HepG2 (cell line): Measurements from ENCODE around the gene STXBP4. TPM values are rescaled to one million over a fixed set of nuclear protein-coding genes. Genes with fewer than 3 reads are reported as not detected.

Source experiments
- ARID5B ChIP-seq: IDR thresholded peaks from 2 replicates; pipeline ENCODE4 v1.4.0; 2020; ENCODE audit warnings: mild to moderate bottlenecking, missing genetic modification reagents
- ATAD3A ChIP-seq: sonication (generic); formaldehyde crosslinking; IDR thresholded peaks from 2 replicates; pipeline ENCODE4 v1.4.0; 2020; ENCODE audit warnings: missing genetic modification reagents
- BATF2 ChIP-seq: sonication (generic); formaldehyde crosslinking; IDR thresholded peaks from 2 replicates; pipeline ENCODE4 v1.8.0; 2022; ENCODE audit warnings: mild to moderate bottlenecking, missing genetic modification reagents, moderate library complexity
- BCL6 ChIP-seq: IDR thresholded peaks from 2 replicates; pipeline ENCODE4 v1.6.1; 2016; ENCODE audit warnings: missing genetic modification reagents, missing compliant biosample characterization
- CREB1 ChIP-seq, 2 experiments: fragments of 450-650 bp in 1 of 2; IDR thresholded peaks; 2 replicates each; pipeline ENCODE4 v1.6.1; 2016 to 2017; ENCODE audit warnings: control low read depth in 1 of 2, mild to moderate bottlenecking in 1 of 2, missing compliant biosample characterization in 1 of 2, missing genetic modification characterization in 1 of 2
- E2F5 ChIP-seq: sonication (generic); formaldehyde crosslinking; conservative IDR thresholded peaks from 2 replicates; pipeline ENCODE4 v1.4.0; 2020; ENCODE audit warnings: missing genetic modification reagents
- KDM5A ChIP-seq: fragments of 200-600 bp; sonication (generic); IDR thresholded peaks from 2 replicates; pipeline ENCODE4 v1.7.0; 2018; ENCODE audit warnings: antibody characterized with exemption, mild to moderate bottlenecking, low read length, borderline replicate concordance
- NR1H2 ChIP-seq: sonication (generic); formaldehyde crosslinking; IDR thresholded peaks from 2 replicates; pipeline ENCODE4 v1.8.1; 2022; ENCODE audit warnings: low read depth, missing genetic modification reagents, borderline replicate concordance
- POLR2AphosphoS5 ChIP-seq: IDR thresholded peaks from 2 replicates; pipeline ENCODE4 v1.6.1; 2012; ENCODE audit warnings: low read depth, low read length
- RFXAP ChIP-seq: sonication (generic); formaldehyde crosslinking; IDR thresholded peaks from 2 replicates; pipeline ENCODE4 v1.4.0; 2020; ENCODE audit warnings: missing genetic modification reagents, borderline replicate concordance
- RORA ChIP-seq: sonication (generic); formaldehyde crosslinking; IDR thresholded peaks from 2 replicates; pipeline ENCODE4 v1.5.0; 2020; ENCODE audit warnings: mild to moderate bottlenecking, missing genetic modification reagents, moderate library complexity
- TBP ChIP-seq: sonication (generic); formaldehyde crosslinking; IDR thresholded peaks from 2 replicates; pipeline ENCODE4 v1.5.0; 2020; ENCODE audit warnings: missing genetic modification reagents
- ZNF253 ChIP-seq: sonication (generic); formaldehyde crosslinking; IDR thresholded peaks from 2 replicates; pipeline ENCODE4 v1.8.0; 2022; ENCODE audit warnings: mild to moderate bottlenecking, missing genetic modification reagents, borderline replicate concordance
- ZNF260 ChIP-seq: sonication (generic); formaldehyde crosslinking; IDR thresholded peaks from 2 replicates; pipeline ENCODE4 v1.4.0; 2020; ENCODE audit warnings: missing genetic modification reagents, low read depth, mild to moderate bottlenecking, borderline replicate concordance
- ZNF792 ChIP-seq: IDR thresholded peaks from 2 replicates; pipeline ENCODE4 v1.6.1; 2016
- polyA plus RNA-seq, 8 experiments: library from polyadenylated mRNA; depleted of rRNA in 3 of 8; stranded (reverse) in 7 of 8; unstranded in 1 of 8; fragments of >200 nt; fragmentation: Illumina TruSeq in 4 of 8; extraction: Trizol in 4 of 8; gene quantifications; 2 replicates each; pipeline versions ENCODE4 v1.2.1 to v1.2.3, GENCODE V29; 2011 to 2016; ENCODE audit warnings: low read depth in 4 of 8, missing spikeins in 1 of 8, mixed read lengths in 1 of 8; ENCODE audit not compliant: insufficient read depth in 1 of 8
- total RNA-seq, 5 experiments: library from RNA; depleted of rRNA; stranded (reverse); fragments of >200 nt; fragmentation: Illumina TruSeq; extraction: Trizol; gene quantifications; 2 replicates each; pipeline ENCODE4 v1.2.3, GENCODE V29; 2016; ENCODE audit warnings: low read depth in 1 of 5
- TF ChIP-seq, protein P1 (sequence below): sonication (generic); formaldehyde crosslinking; IDR thresholded peaks from 2 replicates; pipeline ENCODE4 v1.4.0; 2020; ENCODE audit warnings: missing genetic modification reagents, borderline replicate concordance
- TF ChIP-seq, protein P2 (sequence below): sonication (generic); formaldehyde crosslinking; IDR thresholded peaks from 2 replicates; pipeline ENCODE4 v1.5.0; 2020; ENCODE audit warnings: missing genetic modification reagents, mild to moderate bottlenecking, borderline replicate concordance
- TF ChIP-seq, protein P3 (sequence below): sonication (generic); formaldehyde crosslinking; IDR thresholded peaks from 2 replicates; pipeline ENCODE4 v1.8.1; 2023; ENCODE audit warnings: mild to moderate bottlenecking, moderate library complexity, missing genetic modification reagents

STXBP4 gene
- total and polyA plus RNA-seq, 2 of the 13 experiments (the other 11 are each of a cell fraction or from before 2014, with no cell fraction given): 8.5 to 36.1 TPM

DNA sequence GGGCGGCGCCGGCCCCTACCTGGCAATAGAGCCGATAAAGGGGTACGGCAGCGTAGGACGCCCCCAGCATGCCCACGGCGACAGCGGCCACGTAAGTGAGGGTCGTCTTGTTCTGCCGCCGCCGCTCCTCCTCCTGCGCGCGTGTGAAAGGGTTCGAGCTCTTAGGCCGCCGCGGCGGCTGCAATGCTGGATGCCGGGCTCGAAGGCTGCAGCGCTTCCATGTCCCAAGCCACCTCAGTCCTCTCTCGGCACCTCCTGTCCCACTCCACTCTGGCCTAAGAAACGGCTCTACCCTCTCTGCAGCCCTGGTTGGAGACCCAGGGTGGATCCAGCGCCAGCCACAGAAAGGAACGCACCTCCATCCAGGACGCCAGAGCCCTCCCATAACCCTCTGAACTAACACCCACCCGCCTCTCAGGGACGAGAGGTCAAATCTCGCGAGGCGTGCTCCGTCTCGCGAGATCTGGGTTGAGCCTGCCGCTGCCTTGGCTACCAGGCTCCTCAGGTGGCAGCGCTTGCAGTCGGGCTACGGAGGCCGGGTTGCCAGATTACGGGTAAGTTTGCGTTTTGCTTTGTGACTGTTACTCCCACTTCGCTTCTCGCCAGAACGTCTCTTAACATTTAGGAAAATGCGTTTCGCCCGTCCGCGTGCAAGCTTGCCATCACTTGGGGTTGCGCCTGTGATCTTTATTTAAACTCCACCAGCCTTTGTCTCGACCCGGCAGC is at the start of gene STXBP4, which contains the start of gene COX11 (continued):
- TF ChIP-seq ARID5B (CRISPR knock-in tag) (peak; percentile 56; the same call in 1 of the 2 replicates), CREB1 (IDR thresholded peaks at IDR 0.05) (no peak; the same call in 1 of the 2 replicates), CREB1 (CRISPR knock-in tag; IDR thresholded peaks at IDR 0.05) (no peak), ZNF260 (CRISPR knock-in tag) (no peak), TBP (CRISPR knock-in tag) (no peak), BCL6 (peak; percentile 44; the same call in 1 of the 2 replicates), RORA (CRISPR knock-in tag) (no peak), RFXAP (CRISPR knock-in tag) (peak; percentile 89), ZNF253 (CRISPR knock-in tag) (no peak), POLR2AphosphoS5 (peak; percentile 98), BATF2 (CRISPR knock-in tag) (peak; percentile 42; the same call in 1 of the 2 replicates), NR1H2 (CRISPR knock-in tag) (no peak), E2F5 (CRISPR knock-in tag) (peak; percentile 69), ZNF792 (CRISPR knock-in tag) (peak; percentile 22), ATAD3A (CRISPR knock-in tag) (peak; percentile 15; the same call in 1 of the 2 replicates), KDM5A (peak; percentile 87)
- TF ChIP-seq, protein P1, sequence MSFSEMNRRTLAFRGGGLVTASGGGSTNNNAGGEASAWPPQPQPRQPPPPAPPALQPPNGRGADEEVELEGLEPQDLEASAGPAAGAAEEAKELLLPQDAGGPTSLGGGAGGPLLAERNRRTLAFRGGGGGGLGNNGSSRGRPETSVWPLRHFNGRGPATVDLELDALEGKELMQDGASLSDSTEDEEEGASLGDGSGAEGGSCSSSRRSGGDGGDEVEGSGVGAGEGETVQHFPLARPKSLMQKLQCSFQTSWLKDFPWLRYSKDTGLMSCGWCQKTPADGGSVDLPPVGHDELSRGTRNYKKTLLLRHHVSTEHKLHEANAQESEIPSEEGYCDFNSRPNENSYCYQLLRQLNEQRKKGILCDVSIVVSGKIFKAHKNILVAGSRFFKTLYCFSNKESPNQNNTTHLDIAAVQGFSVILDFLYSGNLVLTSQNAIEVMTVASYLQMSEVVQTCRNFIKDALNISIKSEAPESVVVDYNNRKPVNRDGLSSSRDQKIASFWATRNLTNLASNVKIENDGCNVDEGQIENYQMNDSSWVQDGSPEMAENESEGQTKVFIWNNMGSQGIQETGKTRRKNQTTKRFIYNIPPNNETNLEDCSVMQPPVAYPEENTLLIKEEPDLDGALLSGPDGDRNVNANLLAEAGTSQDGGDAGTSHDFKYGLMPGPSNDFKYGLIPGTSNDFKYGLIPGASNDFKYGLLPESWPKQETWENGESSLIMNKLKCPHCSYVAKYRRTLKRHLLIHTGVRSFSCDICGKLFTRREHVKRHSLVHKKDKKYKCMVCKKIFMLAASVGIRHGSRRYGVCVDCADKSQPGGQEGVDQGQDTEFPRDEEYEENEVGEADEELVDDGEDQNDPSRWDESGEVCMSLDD (CRISPR knock-in tag): peak; percentile 90
- TF ChIP-seq, protein P2, sequence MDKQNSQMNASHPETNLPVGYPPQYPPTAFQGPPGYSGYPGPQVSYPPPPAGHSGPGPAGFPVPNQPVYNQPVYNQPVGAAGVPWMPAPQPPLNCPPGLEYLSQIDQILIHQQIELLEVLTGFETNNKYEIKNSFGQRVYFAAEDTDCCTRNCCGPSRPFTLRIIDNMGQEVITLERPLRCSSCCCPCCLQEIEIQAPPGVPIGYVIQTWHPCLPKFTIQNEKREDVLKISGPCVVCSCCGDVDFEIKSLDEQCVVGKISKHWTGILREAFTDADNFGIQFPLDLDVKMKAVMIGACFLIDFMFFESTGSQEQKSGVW: 0 out of 2 replicates have a peak, but pooled peaks have one; percentile 29
- TF ChIP-seq, protein P3, sequence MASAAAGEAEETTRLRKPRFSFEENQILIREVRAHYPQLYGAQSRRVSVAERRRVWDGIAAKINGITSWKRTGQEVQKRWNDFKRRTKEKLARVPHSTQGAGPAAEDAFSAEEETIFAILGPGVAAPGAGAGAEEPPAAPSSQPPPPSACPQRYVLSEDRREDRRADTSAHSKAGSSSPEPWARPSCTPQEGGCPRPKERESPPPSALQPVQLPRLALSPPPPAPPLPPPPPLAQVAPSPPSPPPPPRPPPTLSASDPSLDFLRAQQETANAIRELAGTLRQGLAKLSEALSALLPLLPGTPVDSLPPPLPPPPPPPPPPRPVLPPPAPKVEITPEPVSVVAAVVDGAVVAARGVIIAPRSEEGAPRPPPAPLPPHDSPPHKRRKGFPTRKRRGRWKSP (CRISPR knock-in tag): peak; percentile 56; the same call in 1 of the 2 replicates
